ENCODE results near the gene TNFSF8. TPM values are rescaled to one million over a fixed set of nuclear protein-coding genes. Genes with fewer than 3 reads are reported as not detected.

Gene TNFSF8
- total and polyA plus RNA-seq, 2 experiments from 2014 or later, result not detected

DNA sequence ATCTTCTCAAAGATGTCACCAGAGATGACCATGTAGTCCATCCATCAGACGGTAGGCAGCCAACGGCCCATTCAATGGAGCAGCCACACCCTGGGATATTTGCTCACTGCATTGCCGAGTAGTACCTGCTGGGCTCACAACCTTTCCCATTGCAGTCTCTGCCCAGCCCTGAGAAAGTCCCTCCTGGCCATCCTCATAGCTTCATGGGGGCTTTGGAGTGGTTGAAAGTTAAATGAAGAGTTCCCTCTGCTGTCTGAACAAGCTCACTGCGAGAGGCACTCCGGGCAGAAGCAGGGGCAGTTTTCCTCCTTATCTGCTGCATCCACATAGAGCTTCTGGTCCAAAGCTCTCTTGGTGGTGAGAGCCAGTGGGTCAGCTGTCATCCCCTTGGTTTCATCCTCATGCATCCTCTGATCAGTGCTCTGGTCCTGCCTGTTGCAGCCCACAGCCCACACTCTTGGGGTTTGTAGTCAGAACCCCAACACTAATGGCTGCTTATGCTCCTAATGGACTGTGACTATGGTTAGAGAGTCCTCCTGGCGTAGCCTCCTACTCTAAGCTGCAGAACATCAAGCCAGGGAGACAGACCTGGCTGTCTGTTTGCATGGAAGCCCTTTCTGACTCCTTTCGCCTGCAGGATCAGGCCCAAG lies 23.3 kb downstream of the TNFSF8 start:
- Histone ChIP-seq H3K27ac (no peak overlapping the region), H3K4me1 (ENCODE audit: low read depth) (no peaks in the 10 kb centered on the region), H3K36me3 (no peaks in the 10 kb centered on the region), H3K4me3 (no peak overlapping the region), H3K9me3 (ENCODE audit: low read depth) (no peaks in the 10 kb centered on the region), H3K27me3 (peaks cover 56% of the 10 kb centered on the region)
- TF ChIP-seq, protein P1, sequence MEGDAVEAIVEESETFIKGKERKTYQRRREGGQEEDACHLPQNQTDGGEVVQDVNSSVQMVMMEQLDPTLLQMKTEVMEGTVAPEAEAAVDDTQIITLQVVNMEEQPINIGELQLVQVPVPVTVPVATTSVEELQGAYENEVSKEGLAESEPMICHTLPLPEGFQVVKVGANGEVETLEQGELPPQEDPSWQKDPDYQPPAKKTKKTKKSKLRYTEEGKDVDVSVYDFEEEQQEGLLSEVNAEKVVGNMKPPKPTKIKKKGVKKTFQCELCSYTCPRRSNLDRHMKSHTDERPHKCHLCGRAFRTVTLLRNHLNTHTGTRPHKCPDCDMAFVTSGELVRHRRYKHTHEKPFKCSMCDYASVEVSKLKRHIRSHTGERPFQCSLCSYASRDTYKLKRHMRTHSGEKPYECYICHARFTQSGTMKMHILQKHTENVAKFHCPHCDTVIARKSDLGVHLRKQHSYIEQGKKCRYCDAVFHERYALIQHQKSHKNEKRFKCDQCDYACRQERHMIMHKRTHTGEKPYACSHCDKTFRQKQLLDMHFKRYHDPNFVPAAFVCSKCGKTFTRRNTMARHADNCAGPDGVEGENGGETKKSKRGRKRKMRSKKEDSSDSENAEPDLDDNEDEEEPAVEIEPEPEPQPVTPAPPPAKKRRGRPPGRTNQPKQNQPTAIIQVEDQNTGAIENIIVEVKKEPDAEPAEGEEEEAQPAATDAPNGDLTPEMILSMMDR (IDR thresholded peaks at IDR 0.05; ENCODE audit: low read depth, low read length), result peak; percentile 81
- DNase-seq (ENCODE audit: low read depth in 1 of 2, low spot score in 1 of 2), result peak; percentile 58 to 68

DNA sequence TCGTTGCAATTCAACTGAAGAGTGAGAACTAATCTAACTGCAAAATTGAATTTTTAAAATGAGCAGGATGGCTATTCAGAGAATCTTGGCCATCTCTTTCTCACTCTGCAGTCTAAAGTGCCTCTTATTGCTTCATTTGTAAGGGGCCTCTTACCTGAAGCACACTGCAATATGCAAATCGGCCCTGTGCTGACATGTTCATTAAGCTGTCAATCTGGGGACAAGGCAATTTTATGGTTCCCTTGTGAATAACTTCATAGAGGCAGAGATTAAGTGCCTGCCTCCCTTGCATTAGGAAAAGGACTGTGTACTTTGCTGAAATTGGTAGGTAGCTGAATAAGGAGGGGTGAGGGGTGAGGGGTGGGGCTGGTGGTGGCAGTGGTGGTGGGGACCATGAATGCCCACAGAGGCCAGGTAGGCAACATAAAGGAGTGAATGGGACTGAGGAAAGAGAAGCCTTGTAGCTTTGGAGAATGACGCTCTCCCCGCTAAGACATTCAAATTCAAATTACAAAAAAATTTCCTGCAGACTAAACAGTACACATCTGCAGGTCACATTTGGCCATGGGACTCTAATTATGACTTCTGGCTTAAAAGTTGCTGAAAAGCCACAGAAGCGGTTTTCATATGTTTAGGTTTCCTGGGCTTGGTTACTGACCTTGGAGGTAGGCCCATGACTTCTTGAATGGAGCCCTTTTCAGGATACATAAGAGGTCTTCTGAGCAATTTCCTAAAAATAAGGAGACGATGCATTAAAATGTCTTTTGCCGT lies 25.0 kb downstream of the TNFSF8 start:
- Histone ChIP-seq H3K9me3 (ENCODE audit: low read depth) (no peaks in the 10 kb centered on the region), H3K4me1 (ENCODE audit: low read depth) (no peaks in the 10 kb centered on the region), H3K27ac (no peak overlapping the region), H3K4me3 (no peak overlapping the region), H3K27me3 (peaks cover 50% of the 10 kb centered on the region), H3K36me3 (no peaks in the 10 kb centered on the region)
- no peak for DNase-seq (ENCODE audit: low read depth in 1 of 2, low spot score in 1 of 2)
- TF ChIP-seq, protein P1 (IDR thresholded peaks at IDR 0.05; ENCODE audit: low read depth, low read length), result no peak

DNA sequence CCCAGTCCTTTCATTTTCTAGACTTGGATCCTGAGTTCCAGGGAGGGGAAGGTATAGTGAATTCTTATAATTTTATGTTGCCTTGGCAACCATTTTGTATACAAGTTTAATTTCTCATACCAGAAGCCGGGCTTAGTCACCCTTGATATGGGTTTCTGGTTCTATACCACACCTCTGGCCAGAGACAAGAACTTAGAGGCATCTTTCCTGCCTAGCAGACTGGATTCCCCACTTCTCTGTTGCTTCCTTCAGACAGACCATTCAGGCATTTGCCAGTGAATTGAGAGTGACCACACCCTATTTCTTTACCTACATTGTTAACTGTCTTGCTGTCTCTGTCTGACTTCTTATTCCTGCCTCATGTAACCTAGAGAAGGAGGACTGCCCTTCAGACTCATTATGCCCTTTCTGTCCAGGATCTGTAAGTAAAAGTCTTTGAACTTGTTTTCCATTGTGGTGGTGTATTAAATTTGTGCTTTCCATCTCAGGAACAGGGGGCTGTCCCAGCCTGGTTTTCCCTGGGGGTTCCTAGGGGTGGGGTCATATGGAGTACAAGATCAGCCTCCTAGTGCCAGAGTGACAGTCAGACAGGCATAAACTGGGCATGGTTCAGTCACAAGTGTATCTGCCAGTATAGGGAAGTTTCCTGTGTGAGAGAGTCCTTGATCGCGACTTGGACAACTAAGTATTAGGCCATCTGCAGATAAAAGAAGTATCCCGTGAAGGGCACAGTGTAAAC lies 27.4 kb downstream of the TNFSF8 start:
- Histone ChIP-seq H3K4me1 (ENCODE audit: low read depth) (no peaks in the 10 kb centered on the region), H3K27ac (no peak overlapping the region), H3K9me3 (ENCODE audit: low read depth) (no peaks in the 10 kb centered on the region), H3K36me3 (no peaks in the 10 kb centered on the region), H3K4me3 (no peak overlapping the region), H3K27me3 (peaks cover 40% of the 10 kb centered on the region)
- TF ChIP-seq, protein P1 (IDR thresholded peaks at IDR 0.05; ENCODE audit: low read depth, low read length), result no peak
- peak in 1 of 2 donors; percentile 32 for DNase-seq (ENCODE audit: low read depth in 1 of 2, low spot score in 1 of 2)

DNA sequence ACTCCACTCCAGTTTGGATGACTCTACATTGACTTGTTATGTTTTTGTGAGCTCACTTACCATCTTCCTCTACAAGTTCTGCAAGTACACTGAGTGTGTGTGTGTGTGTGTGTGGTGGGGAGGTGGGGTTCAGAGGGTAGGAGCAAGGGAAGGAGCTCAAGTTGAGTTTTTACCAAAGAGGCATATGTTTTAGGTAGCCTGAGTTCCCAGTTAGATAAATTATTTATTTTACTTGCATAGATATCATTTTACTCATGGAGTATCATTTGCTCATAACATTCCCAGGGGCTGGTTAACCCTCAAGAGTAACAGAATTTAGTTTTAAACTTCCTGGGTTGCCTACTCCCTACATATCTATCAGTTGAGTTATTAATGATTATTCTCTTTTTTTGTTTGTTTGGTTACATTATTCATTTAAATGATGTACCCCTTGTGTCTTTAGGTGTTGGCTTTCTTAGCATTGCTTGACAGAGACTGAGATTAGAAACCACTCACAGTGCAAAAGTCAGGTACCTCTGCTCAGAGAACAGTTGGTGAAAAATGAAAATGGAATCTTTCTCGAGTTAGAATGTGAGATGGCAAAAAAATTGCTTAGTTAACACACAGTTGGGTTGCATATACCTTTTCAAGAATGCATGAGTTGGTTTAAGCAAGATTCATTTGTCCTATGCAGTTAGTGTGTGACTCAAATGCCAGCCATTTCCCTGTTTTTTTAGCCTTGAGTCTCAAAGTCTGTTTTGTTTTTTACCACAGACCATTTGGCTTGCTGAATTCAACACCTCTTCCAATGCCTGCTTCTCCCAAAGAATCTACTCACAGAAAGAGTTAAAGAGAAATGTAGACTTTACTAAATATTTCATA lies 29.2 kb downstream of the TNFSF8 start:
- peaks cover 35% of the 10 kb centered on the region for H3K27me3 ChIP-seq
- no peaks in the 10 kb centered on the region for H3K9me3 ChIP-seq (ENCODE audit: low read depth)
- no peaks in the 10 kb centered on the region for H3K36me3 ChIP-seq
- H3K4me1 ChIP-seq (ENCODE audit: low read depth), result no peaks in the 10 kb centered on the region
- no peak overlapping the region for H3K27ac ChIP-seq
- TF ChIP-seq, protein P1 (IDR thresholded peaks at IDR 0.05; ENCODE audit: low read depth, low read length), result no peak
- peak in 1 of 2 donors; percentile 21 for DNase-seq (ENCODE audit: low read depth in 1 of 2, low spot score in 1 of 2)
- H3K4me3 ChIP-seq, result no peak overlapping the region

DNA sequence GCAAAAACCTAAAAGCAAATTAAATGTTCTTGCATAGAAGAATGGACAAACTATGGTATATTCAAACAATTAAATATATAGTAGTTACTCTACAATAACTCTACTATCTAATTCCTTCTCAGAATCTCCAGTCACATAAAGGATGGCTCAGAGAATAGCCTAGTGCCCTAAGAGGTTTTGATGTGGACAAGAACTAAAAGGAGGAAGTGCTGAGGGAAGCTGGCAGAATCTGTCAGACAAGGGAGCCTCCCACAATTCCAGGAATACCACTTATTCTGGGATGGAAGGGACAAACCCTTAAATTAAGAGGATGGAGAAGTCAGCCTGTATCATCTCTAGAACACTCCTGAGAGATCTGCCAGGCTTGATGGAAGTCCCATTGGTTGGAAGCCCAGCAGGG lies 30.4 kb downstream of the TNFSF8 start:
- no peak for DNase-seq (ENCODE audit: low read depth in 1 of 2, low spot score in 1 of 2)
- Histone ChIP-seq H3K4me1 (ENCODE audit: low read depth) (no peaks in the 10 kb centered on the region), H3K27ac (no peak overlapping the region), H3K27me3 (peaks cover 32% of the 10 kb centered on the region), H3K36me3 (no peaks in the 10 kb centered on the region), H3K4me3 (no peak overlapping the region), H3K9me3 (ENCODE audit: low read depth) (no peaks in the 10 kb centered on the region)
- TF ChIP-seq, protein P1 (IDR thresholded peaks at IDR 0.05; ENCODE audit: low read depth, low read length), result no peak
